Fibroblast of mammary gland (primary cell): ENCODE data around the gene ZDHHC14.
"Not testable (repeated sequence)": the region's sequence is repeated elsewhere in the genome, so short reads cannot be mapped to it uniquely, and the experiment has no call there.

Source experiments
- DNase-seq: peaks from one replicate; pipeline ENCODE4 v3.0.0-alpha.2; 2010; ENCODE audit warnings: low read depth
- H3K4me3 ChIP-seq: 2 replicates; pipeline ENCODE4 v1.5.1; 2011; ENCODE audit warnings: low read depth, mild to moderate bottlenecking, low read length, moderate library complexity; ENCODE audit not compliant: control insufficient read depth
- CTCF ChIP-seq: conservative IDR thresholded peaks from 2 replicates; pipeline ENCODE4 v1.5.1; 2011; ENCODE audit warnings: low read depth, low read length, inconsistent platforms; ENCODE audit not compliant: control insufficient read depth, insufficient read depth

The ZDHHC14 gene

DNA sequence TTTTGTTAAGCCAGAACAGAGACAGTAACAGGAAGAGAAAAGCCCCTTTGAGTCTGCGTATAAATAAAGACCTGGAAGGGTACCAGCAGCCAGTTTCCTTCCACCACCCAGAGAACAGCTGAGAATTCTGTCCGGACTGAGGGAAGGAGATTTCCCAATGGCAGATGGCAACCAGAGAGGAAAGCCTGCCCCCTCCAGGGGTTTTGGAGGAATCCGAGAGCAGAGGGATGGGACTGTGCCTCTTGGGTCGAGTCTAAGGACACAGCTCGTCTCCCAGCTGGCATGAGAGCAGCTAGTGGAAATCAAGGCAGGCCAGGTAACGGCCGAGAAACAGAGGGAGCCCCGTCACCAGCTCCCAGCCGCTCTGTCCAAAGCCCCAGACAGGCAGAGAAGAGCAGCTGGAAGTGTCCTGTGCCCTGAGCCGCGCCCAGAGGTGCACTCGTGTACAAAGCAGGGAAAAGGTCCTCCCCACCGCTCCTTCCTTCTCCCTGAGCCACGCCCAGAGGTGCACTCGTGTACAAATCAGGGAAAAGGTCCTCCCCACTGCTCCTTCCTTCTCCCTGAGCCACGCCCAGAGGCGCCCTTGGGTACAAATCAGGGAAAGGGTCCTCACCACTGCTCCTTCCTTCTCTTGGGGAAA is 308.1 kb downstream of the ZDHHC14 start:
- TF ChIP-seq CTCF = peak; percentile 12
- no peak overlapping the region for H3K4me3 ChIP-seq
- no peak for DNase-seq

GRCh38 chr6:157689875-157690274 is 308.9 kb downstream of the ZDHHC14 start:
- no peak for DNase-seq
- TF ChIP-seq CTCF = no peak
- no peak overlapping the region for H3K4me3 ChIP-seq

- H3K4me3 ChIP-seq = no peak overlapping the region
Observed at GRCh38 chr6:157690441-157691210, 309.6 kb downstream of the ZDHHC14 start.

GRCh38 chr6:157691621-157692020 is 310.6 kb downstream of the ZDHHC14 start:
- DNase-seq, H3K4me3 ChIP-seq: not testable (repeated sequence)

More at GRCh38 chr6:157690441-157691210, 309.6 kb downstream of the ZDHHC14 start:
- no peak for DNase-seq
- TF ChIP-seq CTCF = no peak

GRCh38 chr6:157693867-157694266 is 312.9 kb downstream of the ZDHHC14 start:
- no peak for TF ChIP-seq CTCF
- H3K4me3 ChIP-seq = no peak overlapping the region
- DNase-seq = no peak

DNA sequence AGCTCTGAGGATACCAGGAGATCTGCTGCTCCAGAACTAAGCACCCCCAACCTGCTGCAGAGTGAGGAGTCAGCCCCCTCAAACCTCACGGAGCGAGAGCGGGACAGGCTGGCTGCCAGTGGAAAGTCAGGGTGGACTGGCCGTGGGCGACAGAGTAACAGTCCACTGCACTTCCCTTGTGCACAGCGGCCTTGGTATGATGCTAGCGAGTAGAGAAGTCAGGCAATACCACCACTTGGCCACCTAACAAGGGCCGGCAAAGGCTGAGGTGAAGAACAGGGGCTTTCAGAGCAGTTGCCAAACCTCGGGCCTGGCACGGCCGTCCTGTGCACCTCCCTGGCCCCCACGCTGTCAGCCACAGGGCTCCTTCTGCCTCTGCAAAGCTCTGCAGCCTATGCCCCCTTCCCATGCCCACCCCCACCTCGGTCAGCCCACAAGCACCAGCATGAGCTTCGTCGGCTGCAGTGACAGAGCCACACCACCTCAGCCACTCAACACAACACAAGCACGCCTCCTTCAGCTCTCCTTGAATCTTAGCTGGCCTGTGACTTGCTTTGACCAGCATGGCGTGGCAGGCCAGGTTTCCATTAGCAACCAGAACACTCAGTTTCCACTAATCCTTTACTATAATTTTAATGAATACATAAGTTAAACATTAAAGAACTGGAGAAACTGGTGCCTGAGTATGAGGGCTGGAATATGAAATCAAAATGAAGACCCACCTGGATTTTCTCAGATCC is 314.5 kb downstream of the ZDHHC14 start:
- H3K4me3 ChIP-seq = no peak overlapping the region
- TF ChIP-seq CTCF = no peak
- DNase-seq = no peak
